OCI-LY7 (cell line): ENCODE results near the gene HECA. TPM values are rescaled to one million over a fixed set of nuclear protein-coding genes. Genes with fewer than 3 reads are reported as not detected.
"Not testable (repeated sequence)": the region's sequence is repeated elsewhere in the genome, so short reads cannot be mapped to it uniquely, and the experiment has no call there.

Experiments used
- BruUV-seq: library from RNA; stranded (reverse); fragments of 400-500 nt; replicated peaks from 2 replicates; lab custom pipeline; 2021; lab: Mats Ljungman, UMichigan
- CTCF ChIA-PET: fragments of 300-600 bp; sonication (Branson Sonifier 250); formaldehyde crosslinking; loops from one replicate; lab custom pipeline; 2022; ENCODE audit warnings: antibody characterized with exemption; ENCODE audit not compliant: unreplicated experiment; lab: Charles Lee
- POLR2A ChIA-PET: fragments of 300-600 bp; sonication (Branson Sonifier 250); formaldehyde crosslinking; loops from one replicate; lab custom pipeline; 2022; ENCODE audit warnings: antibody characterized with exemption; lab: Charles Lee
- DNase-seq: peaks from one replicate; pipeline ENCODE4 v3.0.0-alpha.2; 2015; ENCODE audit warnings: low spot score
- H2AFZ ChIP-seq: fragments of 200-600 bp; sonication (generic), shearing (Covaris generic); 2 replicates; pipeline ENCODE4 v1.6.1; 2014; ENCODE audit warnings: mild to moderate bottlenecking, antibody characterized with exemption, low read length, moderate library complexity
- H3K27ac ChIP-seq: fragments of 200-600 bp; sonication (generic); 2 replicates; pipeline ENCODE4 v1.5.1; 2014; ENCODE audit warnings: mixed run types, low read depth, mild to moderate bottlenecking, moderate library complexity, low read length, inconsistent platforms; ENCODE audit not compliant: poor library complexity, severe bottlenecking
- H3K36me3 ChIP-seq: fragments of 200-600 bp; sonication (generic); 2 replicates; pipeline ENCODE4 v1.6.1; 2014; ENCODE audit warnings: mild to moderate bottlenecking, antibody characterized with exemption, low read length, moderate library complexity, mixed read lengths; ENCODE audit not compliant: insufficient read depth
- H3K4me1 ChIP-seq: fragments of 200-600 bp; sonication (generic); 2 replicates; pipeline ENCODE4 v1.5.1; 2014; ENCODE audit warnings: mild to moderate bottlenecking, low read length; ENCODE audit not compliant: insufficient read depth, poor library complexity, severe bottlenecking
- H3K4me2 ChIP-seq: fragments of 200-600 bp; sonication (generic); 2 replicates; pipeline ENCODE4 v1.6.1; 2014; ENCODE audit warnings: mild to moderate bottlenecking, low read length
- H3K4me3 ChIP-seq: fragments of 200-600 bp; sonication (generic); 2 replicates; pipeline ENCODE4 v1.5.1; 2014; ENCODE audit warnings: mild to moderate bottlenecking, low read depth, low read length; ENCODE audit not compliant: poor library complexity, severe bottlenecking
- H3K79me2 ChIP-seq: fragments of 200-600 bp; sonication (generic); 2 replicates; pipeline ENCODE4 v1.6.1; 2016; ENCODE audit warnings: low read depth, mild to moderate bottlenecking, low read length, moderate library complexity, mixed read lengths; ENCODE audit not compliant: insufficient read depth
- H3K9me2 ChIP-seq: fragments of 200-600 bp; sonication (generic); 2 replicates; pipeline ENCODE4 v1.6.1; 2016; ENCODE audit warnings: mild to moderate bottlenecking, low read length, mixed read lengths; ENCODE audit not compliant: insufficient read depth
- H3K9me3 ChIP-seq: fragments of 200-600 bp; sonication (generic); 2 replicates; pipeline ENCODE4 v1.6.1; 2014; ENCODE audit warnings: mild to moderate bottlenecking, mixed run types, low read length, mixed read lengths
- H4K20me1 ChIP-seq: fragments of 200-600 bp; sonication (generic); 2 replicates; pipeline ENCODE4 v1.6.1; 2014; ENCODE audit warnings: mild to moderate bottlenecking, antibody characterized with exemption, low read length, moderate library complexity, mixed read lengths; ENCODE audit not compliant: insufficient read depth
- EZH2phosphoT487 ChIP-seq: fragments of 200-600 bp; sonication (generic); IDR thresholded peaks from 2 replicates; pipeline ENCODE4 v1.6.1; 2018; ENCODE audit warnings: low read depth, borderline replicate concordance, mild to moderate bottlenecking, mixed run types, antibody characterized with exemption, low read length, moderate library complexity, mixed read lengths
- intact Hi-C: fragments of 100-400 bp; cut with micrococcal nuclease; formaldehyde crosslinking; loops from one replicate; pipeline ENCODE4 v1.10.0; 2022; ENCODE audit not compliant: unreplicated experiment
- total RNA-seq, 2 experiments: library from RNA; depleted of rRNA in 1 of 2; stranded (reverse); fragments of >200 nt in 1 of 2; shearing (Covaris generic) in 1 of 2; gene quantifications; 2 replicates each; pipeline ENCODE4 v1.2.3, GENCODE V29; 2014 to 2022
- TF ChIP-seq, protein P1 (sequence below): fragments of 200-600 bp; sonication (generic); conservative IDR thresholded peaks from 2 replicates; pipeline ENCODE4 v1.5.1; 2014; ENCODE audit warnings: mild to moderate bottlenecking, antibody characterized with exemption, low read length, moderate library complexity, mixed read lengths

HECA gene
- total RNA-seq, 2 experiments from 2014 or later, result 21.9 to 23.3 TPM

DNA sequence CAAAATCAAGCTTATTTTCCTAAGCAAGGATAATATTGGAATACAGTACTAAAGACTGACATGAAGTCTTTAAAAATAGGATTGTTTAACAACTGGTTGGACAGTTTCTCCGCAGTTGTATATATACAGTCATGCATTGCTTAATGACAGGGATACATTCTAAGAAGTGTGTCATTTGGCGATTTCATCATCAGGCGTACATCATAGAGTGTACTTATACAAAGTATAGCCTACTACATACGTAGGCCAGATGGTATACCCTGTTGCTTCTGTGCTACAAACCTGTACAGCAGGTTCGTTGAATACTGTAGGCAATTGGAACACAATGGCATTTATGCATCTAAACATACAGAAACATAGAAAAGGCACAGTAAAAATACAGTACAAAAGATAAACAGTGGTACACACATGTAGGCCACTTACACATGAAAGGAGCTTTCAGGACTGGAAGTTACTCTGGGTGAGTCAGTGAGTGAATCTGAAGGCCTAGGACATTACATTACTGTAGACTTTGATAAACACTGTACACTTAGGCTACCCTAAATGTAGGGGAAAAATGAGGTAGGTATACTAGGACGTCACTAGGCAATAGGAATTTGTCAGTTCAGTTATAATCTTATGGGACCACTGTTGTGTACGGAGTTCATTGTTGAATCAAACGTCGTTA, 20.1 kb downstream of the HECA start:
- H3K9me3 ChIP-seq, result no peaks in the 10 kb centered on the region
- intact Hi-C loops, result no loop called here
- peaks cover 5% of the 10 kb centered on the region; the same call in 1 of the 2 replicates for H3K36me3 ChIP-seq
- H3K4me2 ChIP-seq, result no peak overlapping the region
- H2AFZ ChIP-seq, result no peak overlapping the region
- BruUV-seq, result no TSS peak
- H3K9me2 ChIP-seq, result no peaks in the 10 kb centered on the region
- peaks cover 38% of the 10 kb centered on the region; the same call in 1 of the 2 replicates for H3K79me2 ChIP-seq
- CTCF ChIA-PET, result no interaction called here
- 0 out of 2 replicates have a peak, but pooled peaks cover 5% of the 10 kb centered on the region for H4K20me1 ChIP-seq
- H3K27ac ChIP-seq, result no peak overlapping the region
- peaks cover 10% of the 10 kb centered on the region for H3K4me1 ChIP-seq
- no peak for DNase-seq
- POLR2A ChIA-PET, result interaction anchor here (1.4 to 1.6 kb wide), 2 partner anchors 17 to 26 kb away, joined by 3 to 6 read pairs; no protein-coding TSS in a partner anchor
- H3K4me3 ChIP-seq, result no peak overlapping the region
- TF ChIP-seq EZH2phosphoT487, result no peak
- TF ChIP-seq, protein P1, sequence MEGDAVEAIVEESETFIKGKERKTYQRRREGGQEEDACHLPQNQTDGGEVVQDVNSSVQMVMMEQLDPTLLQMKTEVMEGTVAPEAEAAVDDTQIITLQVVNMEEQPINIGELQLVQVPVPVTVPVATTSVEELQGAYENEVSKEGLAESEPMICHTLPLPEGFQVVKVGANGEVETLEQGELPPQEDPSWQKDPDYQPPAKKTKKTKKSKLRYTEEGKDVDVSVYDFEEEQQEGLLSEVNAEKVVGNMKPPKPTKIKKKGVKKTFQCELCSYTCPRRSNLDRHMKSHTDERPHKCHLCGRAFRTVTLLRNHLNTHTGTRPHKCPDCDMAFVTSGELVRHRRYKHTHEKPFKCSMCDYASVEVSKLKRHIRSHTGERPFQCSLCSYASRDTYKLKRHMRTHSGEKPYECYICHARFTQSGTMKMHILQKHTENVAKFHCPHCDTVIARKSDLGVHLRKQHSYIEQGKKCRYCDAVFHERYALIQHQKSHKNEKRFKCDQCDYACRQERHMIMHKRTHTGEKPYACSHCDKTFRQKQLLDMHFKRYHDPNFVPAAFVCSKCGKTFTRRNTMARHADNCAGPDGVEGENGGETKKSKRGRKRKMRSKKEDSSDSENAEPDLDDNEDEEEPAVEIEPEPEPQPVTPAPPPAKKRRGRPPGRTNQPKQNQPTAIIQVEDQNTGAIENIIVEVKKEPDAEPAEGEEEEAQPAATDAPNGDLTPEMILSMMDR, result no peak

DNA sequence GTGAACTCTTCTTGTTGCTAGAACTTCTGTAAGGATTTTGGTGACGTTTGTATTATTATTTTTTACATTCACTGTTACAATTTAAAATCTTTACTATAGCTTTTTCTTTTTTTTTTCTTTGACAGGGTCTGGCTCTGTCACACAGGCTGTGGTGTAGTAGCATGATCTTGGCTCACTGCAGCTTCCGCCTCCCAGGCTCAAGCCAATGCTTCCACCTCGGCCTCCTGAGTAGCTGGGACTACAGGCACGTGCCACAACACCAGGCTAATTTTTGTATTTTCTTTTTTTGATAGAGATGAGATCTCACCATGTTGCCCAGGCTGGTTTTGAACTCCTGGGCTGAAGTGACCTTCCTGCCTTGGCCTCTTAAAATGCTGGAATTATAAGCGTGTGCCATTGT, 21.2 kb downstream of the HECA start:
- Histone ChIP-seq H3K9me3 (no peaks in the 10 kb centered on the region), H3K4me1 (peaks cover 20% of the 10 kb centered on the region), H3K27ac (no peak overlapping the region), H4K20me1 (0 out of 2 replicates have a peak, but pooled peaks cover 5% of the 10 kb centered on the region), H3K4me2 (no peak overlapping the region), H3K4me3 (no peak overlapping the region), H3K79me2 (peaks cover 27% of the 10 kb centered on the region; the same call in 1 of the 2 replicates), H2AFZ (no peak overlapping the region), H3K9me2 (no peaks in the 10 kb centered on the region), H3K36me3 (peaks cover 5% of the 10 kb centered on the region; the same call in 1 of the 2 replicates)
- no TSS peak for BruUV-seq
- no peak for TF ChIP-seq EZH2phosphoT487
- intact Hi-C loops, result no loop called here
- CTCF ChIA-PET, result no interaction called here
- no peak for DNase-seq
- POLR2A ChIA-PET, result interaction anchor here (0.5 to 1.6 kb wide), 3 partner anchors 18 to 42 kb away, joined by 3 to 6 read pairs (median 3); no protein-coding TSS in a partner anchor

- Histone ChIP-seq H3K9me3 (no peaks in the 10 kb centered on the region), H2AFZ (no peak overlapping the region), H3K9me2 (no peaks in the 10 kb centered on the region), H3K4me2 (no peak overlapping the region), H3K36me3 (peaks cover 5% of the 10 kb centered on the region; the same call in 1 of the 2 replicates), H3K4me1 (peaks cover 25% of the 10 kb centered on the region), H4K20me1 (0 out of 2 replicates have a peak, but pooled peaks cover 2% of the 10 kb centered on the region), H3K4me3 (no peak overlapping the region), H3K79me2 (peaks cover 26% of the 10 kb centered on the region; the same call in 1 of the 2 replicates), H3K27ac (no peak overlapping the region)
- ChIA-PET POLR2A (no interaction called here), CTCF (no interaction called here)
- TF ChIP-seq, protein P1, result no peak
- no peak for TF ChIP-seq EZH2phosphoT487
- DNase-seq, result no peak
- intact Hi-C loops, result no loop called here
- BruUV-seq, result no TSS peak
Observed at GRCh38 chr6:139156551-139156950, 21.7 kb downstream of the HECA start.

GRCh38 chr6:139157086-139157485, 22.2 kb downstream of the HECA start:
- POLR2A ChIA-PET, BruUV-seq: not testable (repeated sequence)

More at GRCh38 chr6:139157086-139157485, 22.2 kb downstream of the HECA start:
- Histone ChIP-seq H3K4me1 (peaks cover 30% of the 10 kb centered on the region), H3K79me2 (peaks cover 21% of the 10 kb centered on the region; the same call in 1 of the 2 replicates)
- H3K4me3 ChIP-seq, intact Hi-C loops, H3K4me2 ChIP-seq, H3K27ac ChIP-seq, CTCF ChIA-PET, H3K9me3 ChIP-seq, H3K36me3 ChIP-seq, H4K20me1 ChIP-seq, H3K9me2 ChIP-seq, DNase-seq, H2AFZ ChIP-seq: not testable (repeated sequence)
